ENCODE results near the gene YES1.
A peak's percentile ranks its signal among the peaks of the same experiment; 100 is the strongest.

YES1 gene

DNA sequence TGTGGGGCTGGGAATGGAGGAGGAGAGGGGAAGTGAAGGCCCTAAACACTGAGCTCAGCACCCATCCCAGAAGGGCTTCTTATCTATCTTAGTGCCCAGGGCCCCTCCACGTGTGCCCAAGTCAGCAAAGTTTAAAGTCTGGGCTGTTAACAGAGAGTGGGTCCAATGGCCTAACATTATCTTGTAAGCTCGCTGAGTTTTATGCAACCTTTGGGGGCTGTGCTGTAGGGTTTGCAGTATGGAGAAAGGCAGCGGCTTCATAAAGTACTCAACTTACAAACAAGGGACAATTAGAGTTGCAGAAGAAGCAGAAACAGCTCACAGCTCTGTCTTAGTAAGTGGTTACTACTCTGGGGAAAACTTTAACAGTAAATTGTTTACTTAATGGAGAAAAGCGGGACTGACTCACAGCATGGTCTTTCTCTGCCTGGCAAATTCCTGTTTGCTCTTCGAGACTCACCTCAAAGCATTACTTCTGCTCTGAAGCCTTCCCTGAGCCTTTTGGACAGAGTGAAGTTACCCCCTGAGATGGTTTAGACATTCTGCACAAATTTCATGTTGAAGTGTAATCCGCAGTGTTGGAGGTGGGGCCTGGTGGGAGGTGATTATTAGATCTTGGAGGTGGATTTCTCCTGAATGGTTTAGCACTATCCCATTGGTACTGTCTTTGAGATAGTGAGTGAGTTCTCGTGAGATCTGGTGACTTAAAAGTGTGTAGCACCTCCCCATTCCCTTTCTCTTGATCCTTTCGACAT, 108.7 kb downstream of the YES1 start (continued):
- TF ChIP-seq FEZF1 (tag by site-specific recombination; IDR thresholded peaks at IDR 0.05), result peak; percentile 72
- TF ChIP-seq ZNF335 (tag by site-specific recombination; conservative IDR thresholded peaks at IDR 0.05), result 0 out of 2 replicates have a peak, but pooled peaks have one; percentile 21
- no peak for TF ChIP-seq ZNF146 (tag by site-specific recombination; IDR thresholded peaks at IDR 0.05)
- peak; percentile 70 for TF ChIP-seq OSR2 (tag by site-specific recombination; IDR thresholded peaks at IDR 0.05)
- TF ChIP-seq GLI2 (tag by site-specific recombination; IDR thresholded peaks at IDR 0.05; ENCODE audit: borderline replicate concordance, low read depth), result no peak
- no peak for TF ChIP-seq ZNF621 (tag by site-specific recombination; IDR thresholded peaks at IDR 0.05)
- 0 out of 2 replicates have a peak, but pooled peaks have one; percentile 4 for TF ChIP-seq ZNF843 (tag by site-specific recombination; IDR thresholded peaks at IDR 0.05)
- TF ChIP-seq ZSCAN30 (tag by site-specific recombination; IDR thresholded peaks at IDR 0.05), result no peak
- no peak for TF ChIP-seq ZNF473 (tag by site-specific recombination; IDR thresholded peaks at IDR 0.05)
- TF ChIP-seq, protein P1, sequence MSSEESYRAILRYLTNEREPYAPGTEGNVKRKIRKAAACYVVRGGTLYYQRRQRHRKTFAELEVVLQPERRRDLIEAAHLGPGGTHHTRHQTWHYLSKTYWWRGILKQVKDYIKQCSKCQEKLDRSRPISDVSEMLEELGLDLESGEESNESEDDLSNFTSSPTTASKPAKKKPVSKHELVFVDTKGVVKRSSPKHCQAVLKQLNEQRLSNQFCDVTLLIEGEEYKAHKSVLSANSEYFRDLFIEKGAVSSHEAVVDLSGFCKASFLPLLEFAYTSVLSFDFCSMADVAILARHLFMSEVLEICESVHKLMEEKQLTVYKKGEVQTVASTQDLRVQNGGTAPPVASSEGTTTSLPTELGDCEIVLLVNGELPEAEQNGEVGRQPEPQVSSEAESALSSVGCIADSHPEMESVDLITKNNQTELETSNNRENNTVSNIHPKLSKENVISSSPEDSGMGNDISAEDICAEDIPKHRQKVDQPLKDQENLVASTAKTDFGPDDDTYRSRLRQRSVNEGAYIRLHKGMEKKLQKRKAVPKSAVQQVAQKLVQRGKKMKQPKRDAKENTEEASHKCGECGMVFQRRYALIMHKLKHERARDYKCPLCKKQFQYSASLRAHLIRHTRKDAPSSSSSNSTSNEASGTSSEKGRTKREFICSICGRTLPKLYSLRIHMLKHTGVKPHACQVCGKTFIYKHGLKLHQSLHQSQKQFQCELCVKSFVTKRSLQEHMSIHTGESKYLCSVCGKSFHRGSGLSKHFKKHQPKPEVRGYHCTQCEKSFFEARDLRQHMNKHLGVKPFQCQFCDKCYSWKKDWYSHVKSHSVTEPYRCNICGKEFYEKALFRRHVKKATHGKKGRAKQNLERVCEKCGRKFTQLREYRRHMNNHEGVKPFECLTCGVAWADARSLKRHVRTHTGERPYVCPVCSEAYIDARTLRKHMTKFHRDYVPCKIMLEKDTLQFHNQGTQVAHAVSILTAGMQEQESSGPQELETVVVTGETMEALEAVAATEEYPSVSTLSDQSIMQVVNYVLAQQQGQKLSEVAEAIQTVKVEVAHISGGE (tag by site-specific recombination; conservative IDR thresholded peaks at IDR 0.05; ENCODE audit: low read depth), result no peak
- no peak for TF ChIP-seq ZNF670 (tag by site-specific recombination; IDR thresholded peaks at IDR 0.05; ENCODE audit: low read depth)
- TF ChIP-seq GLIS1 (tag by site-specific recombination; IDR thresholded peaks at IDR 0.05), result peak; percentile 42; the same call in 1 of the 2 replicates
- TF ChIP-seq ZNF132 (tag by site-specific recombination; IDR thresholded peaks at IDR 0.05; ENCODE audit: borderline replicate concordance), result no peak
- TF ChIP-seq ZBTB48 (tag by site-specific recombination; IDR thresholded peaks at IDR 0.05), result no peak
- TF ChIP-seq SP3 (tag by site-specific recombination; IDR thresholded peaks at IDR 0.05), result peak; percentile 37; the same call in 1 of the 2 replicates
- TF ChIP-seq ZNF121 (tag by site-specific recombination; IDR thresholded peaks at IDR 0.05), result no peak
- TF ChIP-seq, protein P2, sequence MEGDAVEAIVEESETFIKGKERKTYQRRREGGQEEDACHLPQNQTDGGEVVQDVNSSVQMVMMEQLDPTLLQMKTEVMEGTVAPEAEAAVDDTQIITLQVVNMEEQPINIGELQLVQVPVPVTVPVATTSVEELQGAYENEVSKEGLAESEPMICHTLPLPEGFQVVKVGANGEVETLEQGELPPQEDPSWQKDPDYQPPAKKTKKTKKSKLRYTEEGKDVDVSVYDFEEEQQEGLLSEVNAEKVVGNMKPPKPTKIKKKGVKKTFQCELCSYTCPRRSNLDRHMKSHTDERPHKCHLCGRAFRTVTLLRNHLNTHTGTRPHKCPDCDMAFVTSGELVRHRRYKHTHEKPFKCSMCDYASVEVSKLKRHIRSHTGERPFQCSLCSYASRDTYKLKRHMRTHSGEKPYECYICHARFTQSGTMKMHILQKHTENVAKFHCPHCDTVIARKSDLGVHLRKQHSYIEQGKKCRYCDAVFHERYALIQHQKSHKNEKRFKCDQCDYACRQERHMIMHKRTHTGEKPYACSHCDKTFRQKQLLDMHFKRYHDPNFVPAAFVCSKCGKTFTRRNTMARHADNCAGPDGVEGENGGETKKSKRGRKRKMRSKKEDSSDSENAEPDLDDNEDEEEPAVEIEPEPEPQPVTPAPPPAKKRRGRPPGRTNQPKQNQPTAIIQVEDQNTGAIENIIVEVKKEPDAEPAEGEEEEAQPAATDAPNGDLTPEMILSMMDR (tag by site-specific recombination; IDR thresholded peaks at IDR 0.05), result no peak
- TF ChIP-seq, protein P3, sequence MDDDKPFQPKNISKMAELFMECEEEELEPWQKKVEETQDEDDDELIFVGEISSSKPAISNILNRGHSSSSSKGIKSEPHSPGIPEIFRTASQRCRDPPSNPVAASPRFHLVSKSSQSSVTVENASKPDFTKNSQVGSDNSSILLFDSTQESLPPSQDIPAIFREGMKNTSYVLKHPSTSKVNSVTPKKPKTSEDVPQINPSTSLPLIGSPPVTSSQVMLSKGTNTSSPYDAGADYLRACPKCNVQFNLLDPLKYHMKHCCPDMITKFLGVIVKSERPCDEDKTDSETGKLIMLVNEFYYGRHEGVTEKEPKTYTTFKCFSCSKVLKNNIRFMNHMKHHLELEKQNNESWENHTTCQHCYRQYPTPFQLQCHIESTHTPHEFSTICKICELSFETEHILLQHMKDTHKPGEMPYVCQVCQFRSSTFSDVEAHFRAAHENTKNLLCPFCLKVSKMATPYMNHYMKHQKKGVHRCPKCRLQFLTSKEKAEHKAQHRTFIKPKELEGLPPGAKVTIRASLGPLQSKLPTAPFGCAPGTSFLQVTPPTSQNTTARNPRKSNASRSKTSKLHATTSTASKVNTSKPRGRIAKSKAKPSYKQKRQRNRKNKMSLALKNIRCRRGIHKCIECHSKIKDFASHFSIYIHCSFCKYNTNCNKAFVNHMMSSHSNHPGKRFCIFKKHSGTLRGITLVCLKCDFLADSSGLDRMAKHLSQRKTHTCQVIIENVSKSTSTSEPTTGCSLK (tag by site-specific recombination; IDR thresholded peaks at IDR 0.05), result no peak
- TF ChIP-seq ZNF223 (tag by site-specific recombination; IDR thresholded peaks at IDR 0.05), result no peak
- TF ChIP-seq HOXA7 (CRISPR knock-in tag; IDR thresholded peaks at IDR 0.05; ENCODE audit: borderline replicate concordance), result no peak
- no peak for TF ChIP-seq ZNF302 (tag by site-specific recombination; IDR thresholded peaks at IDR 0.05; ENCODE audit: low read depth)
- TF ChIP-seq ZNF701 (tag by site-specific recombination; IDR thresholded peaks at IDR 0.05), result no peak
- no peak for TF ChIP-seq MEIS1 (CRISPR knock-in tag; IDR thresholded peaks at IDR 0.05; ENCODE audit: borderline replicate concordance)
